GM23338 (cell line): ENCODE results near the gene LONRF3.

Source experiments
- CREB1 ChIP-seq: fragments of 250-450 bp; sonication (Bioruptor Pico); IDR thresholded peaks from 2 replicates; pipeline ENCODE4 v1.5.0; 2020; ENCODE audit warnings: low read depth, mild to moderate bottlenecking, moderate library complexity
- CTCF ChIP-seq, 2 experiments: fragments of 200-600 bp in 1 of 2; sonication (generic) in 1 of 2; conservative IDR thresholded peaks; 2 replicates each; pipeline versions ENCODE4 v1.5.1 to v1.6.1; 2016 to 2017; ENCODE audit warnings: antibody characterized with exemption in 2 of 2, low read depth in 2 of 2, mild to moderate bottlenecking in 2 of 2, moderate library complexity in 1 of 2
- EZH2 ChIP-seq: fragments of 200-600 bp; sonication (generic); IDR thresholded peaks from one replicate; pipeline ENCODE4 v1.8.0; 2017; ENCODE audit warnings: antibody characterized with exemption, mild to moderate bottlenecking, low read depth; ENCODE audit not compliant: unreplicated experiment
- EZH2phosphoT487 ChIP-seq: fragments of 200-600 bp; sonication (generic); IDR thresholded peaks from one replicate; pipeline ENCODE4 v1.8.1; 2018; ENCODE audit warnings: antibody characterized with exemption; ENCODE audit not compliant: unreplicated experiment
- JUNB ChIP-seq: IDR thresholded peaks from one replicate; pipeline ENCODE4 v1.6.1; 2016; ENCODE audit warnings: antibody characterized with exemption; ENCODE audit not compliant: unreplicated experiment
- NANOG ChIP-seq: IDR thresholded peaks from 2 replicates; pipeline ENCODE4 v1.6.1; 2016; ENCODE audit warnings: antibody characterized with exemption, borderline replicate concordance
- POLR2AphosphoS5 ChIP-seq: IDR thresholded peaks from 2 replicates; pipeline ENCODE4 v1.6.1; 2016; ENCODE audit warnings: antibody characterized with exemption, low read depth
- REST ChIP-seq: IDR thresholded peaks from one replicate; pipeline ENCODE4 v1.6.1; 2018; ENCODE audit warnings: antibody characterized with exemption; ENCODE audit not compliant: unreplicated experiment
- STAT1 ChIP-seq: IDR thresholded peaks from one replicate; pipeline ENCODE4 v1.6.1; 2016; ENCODE audit warnings: antibody characterized with exemption; ENCODE audit not compliant: unreplicated experiment
- ZNF114 ChIP-seq: fragments of 250-450 bp; sonication (Bioruptor Pico); IDR thresholded peaks from 2 replicates; pipeline ENCODE4 v1.5.0; 2020; ENCODE audit warnings: mild to moderate bottlenecking, moderate library complexity
- ZNF331 ChIP-seq: fragments of 250-450 bp; sonication (Bioruptor Pico); IDR thresholded peaks from 2 replicates; pipeline ENCODE4 v1.5.0; 2020; ENCODE audit warnings: low read depth, mild to moderate bottlenecking, moderate library complexity
- ZNF462 ChIP-seq: fragments of 250-450 bp; sonication (Bioruptor Pico); IDR thresholded peaks from 2 replicates; pipeline ENCODE4 v1.5.0; 2020; ENCODE audit warnings: mild to moderate bottlenecking, moderate library complexity
- TF ChIP-seq, protein P1 (sequence below): IDR thresholded peaks from 2 replicates; pipeline ENCODE4 v1.6.1; 2016; ENCODE audit warnings: antibody characterized with exemption

GRCh38 chrX:118971552-118971951 lies 2.9 kb upstream of the LONRF3 start:
- no peak for TF ChIP-seq EZH2
- TF ChIP-seq ZNF114 (CRISPR knock-in tag): no peak
- TF ChIP-seq CREB1 (CRISPR knock-in tag): no peak
- no peak for TF ChIP-seq CTCF (conservative IDR thresholded peaks at IDR 0.05; ENCODE audit: low read depth in 2 of 2)
- TF ChIP-seq EZH2phosphoT487: no peak
- no peak for TF ChIP-seq POLR2AphosphoS5
- TF ChIP-seq ZNF331 (CRISPR knock-in tag): no peak
- TF ChIP-seq REST: no peak
- TF ChIP-seq JUNB: no peak
- TF ChIP-seq STAT1: no peak
- TF ChIP-seq ZNF462 (CRISPR knock-in tag): 0 out of 2 replicates have a peak, but pooled peaks have one; percentile 16
- TF ChIP-seq, protein P1, sequence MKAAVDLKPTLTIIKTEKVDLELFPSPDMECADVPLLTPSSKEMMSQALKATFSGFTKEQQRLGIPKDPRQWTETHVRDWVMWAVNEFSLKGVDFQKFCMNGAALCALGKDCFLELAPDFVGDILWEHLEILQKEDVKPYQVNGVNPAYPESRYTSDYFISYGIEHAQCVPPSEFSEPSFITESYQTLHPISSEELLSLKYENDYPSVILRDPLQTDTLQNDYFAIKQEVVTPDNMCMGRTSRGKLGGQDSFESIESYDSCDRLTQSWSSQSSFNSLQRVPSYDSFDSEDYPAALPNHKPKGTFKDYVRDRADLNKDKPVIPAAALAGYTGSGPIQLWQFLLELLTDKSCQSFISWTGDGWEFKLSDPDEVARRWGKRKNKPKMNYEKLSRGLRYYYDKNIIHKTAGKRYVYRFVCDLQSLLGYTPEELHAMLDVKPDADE: no peak
- TF ChIP-seq NANOG: peak; percentile 42; the same call in 1 of the 2 replicates
